Neural cell (in vitro differentiated cells): ENCODE data around the gene ALDH1A1. TPM values are rescaled to one million over a fixed set of nuclear protein-coding genes. Genes with fewer than 3 reads are reported as not detected.
"Not testable (repeated sequence)": the region's sequence is repeated elsewhere in the genome, so short reads cannot be mapped to it uniquely, and the experiment has no call there.

ENCODE experiments used
- H2AFZ ChIP-seq: fragments of 200-600, 300-800 bp; sonication (generic), shearing (Covaris generic); 2 replicates; pipeline ENCODE4 v1.6.0; 2014; ENCODE audit warnings: low read depth, mild to moderate bottlenecking, antibody characterized with exemption, low read length, moderate library complexity
- H3F3A ChIP-seq: fragments of 200-600 bp; shearing (Covaris generic); 2 replicates; pipeline ENCODE4 v1.6.1; 2016; ENCODE audit warnings: mild to moderate bottlenecking, moderate library complexity, mixed read lengths, antibody characterized with exemption, low read length; ENCODE audit not compliant: insufficient read depth, poor library complexity, severe bottlenecking
- H3K27ac ChIP-seq: fragments of 200-600, 300-800 bp; sonication (generic), shearing (Covaris generic); 2 replicates; pipeline ENCODE4 v1.5.1; 2014; ENCODE audit warnings: mild to moderate bottlenecking, low read length, moderate library complexity
- H3K27me3 ChIP-seq: fragments of 300-800, 200-600 bp; sonication (generic), shearing (Covaris generic); 2 replicates; pipeline ENCODE4 v1.6.0; 2014; ENCODE audit warnings: mild to moderate bottlenecking, low read depth, low read length, moderate library complexity; ENCODE audit not compliant: insufficient read depth
- H3K36me3 ChIP-seq: fragments of 300-800, 200-600 bp; sonication (generic), shearing (Covaris generic); 2 replicates; pipeline ENCODE4 v1.5.1; 2014; ENCODE audit warnings: mild to moderate bottlenecking, antibody characterized with exemption, low read length, moderate library complexity; ENCODE audit not compliant: insufficient read depth
- H3K4me2 ChIP-seq: fragments of 300-800, 200-600 bp; sonication (generic), shearing (Covaris generic); 2 replicates; pipeline ENCODE4 v1.6.0; 2014; ENCODE audit warnings: mild to moderate bottlenecking, low read length
- H3K4me3 ChIP-seq: fragments of 300-800, 200-600 bp; sonication (generic), shearing (Covaris generic); 2 replicates; pipeline ENCODE4 v1.5.1; 2014; ENCODE audit warnings: mild to moderate bottlenecking, low read length, moderate library complexity
- H3K79me2 ChIP-seq: fragments of 200-600 bp; shearing (Covaris generic); replicated peaks from 2 replicates; pipeline ENCODE4 v1.6.0; 2014; ENCODE audit warnings: mild to moderate bottlenecking, low read length, moderate library complexity; ENCODE audit not compliant: insufficient read depth
- H3K9ac ChIP-seq: fragments of 300-800, 200-600 bp; sonication (generic), shearing (Covaris generic); 2 replicates; pipeline ENCODE4 v1.6.1; 2016; ENCODE audit warnings: mild to moderate bottlenecking, low read length, mixed read lengths
- H3K9me2 ChIP-seq: fragments of 200-600 bp; shearing (Covaris generic); 2 replicates; pipeline ENCODE4 v1.6.1; 2016; ENCODE audit warnings: mild to moderate bottlenecking, low read length, mixed read lengths; ENCODE audit not compliant: insufficient read depth
- H3K9me3 ChIP-seq: fragments of 200-600, 300-800 bp; sonication (generic), shearing (Covaris generic); 2 replicates; pipeline ENCODE4 v1.6.1; 2016; ENCODE audit warnings: mild to moderate bottlenecking, mixed run types, low read length, moderate library complexity, mixed read lengths
- H4K20me1 ChIP-seq: fragments of 200-600 bp; shearing (Covaris generic); 2 replicates; pipeline ENCODE4 v1.6.1; 2016; ENCODE audit warnings: mild to moderate bottlenecking, mixed run types; ENCODE audit not compliant: insufficient read depth
- CTCF ChIP-seq: fragments of 450-650 bp; IDR thresholded peaks from 2 replicates; pipeline ENCODE4 v1.5.1; 2014; ENCODE audit warnings: antibody characterized with exemption, mild to moderate bottlenecking, moderate library complexity; ENCODE audit not compliant: poor library complexity, severe bottlenecking
- EP300 ChIP-seq: fragments of 450-650 bp; conservative IDR thresholded peaks from 2 replicates; pipeline ENCODE4 v1.6.1; 2014; ENCODE audit warnings: antibody characterized with exemption, mild to moderate bottlenecking, moderate library complexity; ENCODE audit not compliant: poor library complexity, severe bottlenecking
- EZH2 ChIP-seq: fragments of 200-600, 300-800 bp; shearing (Covaris generic), sonication (generic); IDR thresholded peaks from 2 replicates; pipeline ENCODE4 v1.6.1; 2014; ENCODE audit warnings: antibody characterized with exemption, low read length, borderline replicate concordance, mild to moderate bottlenecking; ENCODE audit not compliant: insufficient read depth, poor library complexity, severe bottlenecking
- MXI1 ChIP-seq: fragments of 450-650 bp; conservative IDR thresholded peaks from 2 replicates; pipeline ENCODE4 v1.6.1; 2014; ENCODE audit warnings: antibody characterized with exemption, mild to moderate bottlenecking; ENCODE audit not compliant: poor library complexity, severe bottlenecking
- POLR2AphosphoS5 ChIP-seq: IDR thresholded peaks from 2 replicates; pipeline ENCODE4 v1.6.1; 2012
- RAD21 ChIP-seq: fragments of 450-650 bp; conservative IDR thresholded peaks from 2 replicates; pipeline ENCODE4 v1.6.1; 2014; ENCODE audit warnings: antibody characterized with exemption, mild to moderate bottlenecking, moderate library complexity
- SMC3 ChIP-seq: fragments of 450-650 bp; conservative IDR thresholded peaks from 2 replicates; pipeline ENCODE4 v1.6.1; 2014; ENCODE audit warnings: antibody characterized with exemption, mild to moderate bottlenecking, moderate library complexity; ENCODE audit not compliant: poor library complexity
- TAF1 ChIP-seq: IDR thresholded peaks from 2 replicates; pipeline ENCODE4 v1.6.1; 2012; ENCODE audit warnings: low read depth
- polyA plus RNA-seq: library from polyadenylated mRNA; depleted of rRNA; stranded (reverse); fragments of >200 nt; gene quantifications from 2 replicates; pipeline ENCODE4 v1.2.3, GENCODE V29; 2014
- TF ChIP-seq, protein P1 (sequence below): IDR thresholded peaks from 2 replicates; pipeline ENCODE4 v1.6.1; 2012; ENCODE audit warnings: borderline replicate concordance

Gene ALDH1A1
- polyA plus RNA-seq, 1 donor from 2014 or later, result not detected

- no peak overlapping the region for H3K4me2 ChIP-seq
- H3K36me3 ChIP-seq, result no peaks in the 10 kb centered on the region
- H3F3A ChIP-seq, result no peaks in the 10 kb centered on the region
- H3K9me3 ChIP-seq, result no peaks in the 10 kb centered on the region
- H3K9ac ChIP-seq, result no peak overlapping the region
- no peak overlapping the region for H2AFZ ChIP-seq
- TF ChIP-seq RAD21 (no peak), EP300 (no peak), CTCF (no peak), SMC3 (no peak), POLR2AphosphoS5 (no peak), MXI1 (no peak), TAF1 (no peak), EZH2 (no peak)
- TF ChIP-seq, protein P1, sequence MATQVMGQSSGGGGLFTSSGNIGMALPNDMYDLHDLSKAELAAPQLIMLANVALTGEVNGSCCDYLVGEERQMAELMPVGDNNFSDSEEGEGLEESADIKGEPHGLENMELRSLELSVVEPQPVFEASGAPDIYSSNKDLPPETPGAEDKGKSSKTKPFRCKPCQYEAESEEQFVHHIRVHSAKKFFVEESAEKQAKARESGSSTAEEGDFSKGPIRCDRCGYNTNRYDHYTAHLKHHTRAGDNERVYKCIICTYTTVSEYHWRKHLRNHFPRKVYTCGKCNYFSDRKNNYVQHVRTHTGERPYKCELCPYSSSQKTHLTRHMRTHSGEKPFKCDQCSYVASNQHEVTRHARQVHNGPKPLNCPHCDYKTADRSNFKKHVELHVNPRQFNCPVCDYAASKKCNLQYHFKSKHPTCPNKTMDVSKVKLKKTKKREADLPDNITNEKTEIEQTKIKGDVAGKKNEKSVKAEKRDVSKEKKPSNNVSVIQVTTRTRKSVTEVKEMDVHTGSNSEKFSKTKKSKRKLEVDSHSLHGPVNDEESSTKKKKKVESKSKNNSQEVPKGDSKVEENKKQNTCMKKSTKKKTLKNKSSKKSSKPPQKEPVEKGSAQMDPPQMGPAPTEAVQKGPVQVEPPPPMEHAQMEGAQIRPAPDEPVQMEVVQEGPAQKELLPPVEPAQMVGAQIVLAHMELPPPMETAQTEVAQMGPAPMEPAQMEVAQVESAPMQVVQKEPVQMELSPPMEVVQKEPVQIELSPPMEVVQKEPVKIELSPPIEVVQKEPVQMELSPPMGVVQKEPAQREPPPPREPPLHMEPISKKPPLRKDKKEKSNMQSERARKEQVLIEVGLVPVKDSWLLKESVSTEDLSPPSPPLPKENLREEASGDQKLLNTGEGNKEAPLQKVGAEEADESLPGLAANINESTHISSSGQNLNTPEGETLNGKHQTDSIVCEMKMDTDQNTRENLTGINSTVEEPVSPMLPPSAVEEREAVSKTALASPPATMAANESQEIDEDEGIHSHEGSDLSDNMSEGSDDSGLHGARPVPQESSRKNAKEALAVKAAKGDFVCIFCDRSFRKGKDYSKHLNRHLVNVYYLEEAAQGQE, result no peak
- H4K20me1 ChIP-seq, result no peaks in the 10 kb centered on the region
- H3K27ac ChIP-seq, result no peak overlapping the region
- H3K27me3 ChIP-seq, result no peaks in the 10 kb centered on the region
- no peak overlapping the region for H3K4me3 ChIP-seq
- no peaks in the 10 kb centered on the region for H3K9me2 ChIP-seq
- no peaks in the 10 kb centered on the region for H3K79me2 ChIP-seq
Observed at GRCh38 chr9:72864327-72864726, 88.5 kb downstream of the ALDH1A1 start.

GRCh38 chr9:72863456-72864094, 89.3 kb downstream of the ALDH1A1 start:
- TF ChIP-seq TAF1, result no peak
- TF ChIP-seq SMC3, result no peak
- no peak for TF ChIP-seq MXI1
- no peak for TF ChIP-seq RAD21
- no peak for TF ChIP-seq CTCF
- no peak for TF ChIP-seq POLR2AphosphoS5
- TF ChIP-seq, protein P1, result no peak
- TF ChIP-seq EZH2, result no peak
- TF ChIP-seq EP300, result no peak
- H3K27me3 ChIP-seq, result no peaks in the 10 kb centered on the region
- H3K9ac ChIP-seq, result no peak overlapping the region
- H3K79me2 ChIP-seq, result no peaks in the 10 kb centered on the region
- H3K9me3 ChIP-seq, result no peaks in the 10 kb centered on the region
- H3K4me2 ChIP-seq, result no peak overlapping the region
- no peak overlapping the region for H3K27ac ChIP-seq
- H3K9me2 ChIP-seq, result no peaks in the 10 kb centered on the region
- H3K36me3 ChIP-seq, result no peaks in the 10 kb centered on the region
- H3K4me3 ChIP-seq, result no peak overlapping the region
- H4K20me1 ChIP-seq, result no peaks in the 10 kb centered on the region
- H3F3A ChIP-seq, result no peaks in the 10 kb centered on the region
- H2AFZ ChIP-seq, result no peak overlapping the region

GRCh38 chr9:72862788-72863187, 90.1 kb downstream of the ALDH1A1 start:
- not testable (repeated sequence) for H3K27me3 ChIP-seq, H3K4me3 ChIP-seq, H2AFZ ChIP-seq, H3K79me2 ChIP-seq, H3F3A ChIP-seq, H3K9me2 ChIP-seq, H3K4me2 ChIP-seq, H3K9me3 ChIP-seq, H3K9ac ChIP-seq, H3K36me3 ChIP-seq, H3K27ac ChIP-seq, H4K20me1 ChIP-seq
